Activated CD8-positive, alpha-beta T cell treated with anti-CD3 and anti-CD28 coated beads for 36 hours (primary cell): ENCODE results near the gene FBXO40. TPM values are rescaled to one million over a fixed set of nuclear protein-coding genes. Genes with fewer than 3 reads are reported as not detected.

Source experiments
- ATAC-seq: fragments of 200-7000 bp; cut with Tn5 transposase; one replicate; pipeline ENCODE4 v1.10.0; 2021; ENCODE audit warnings: mild to moderate bottlenecking, moderate library complexity
- CTCF ChIA-PET: fragments of 350-600 bp; sonication (Branson Sonifier 250); formaldehyde crosslinking; loops from one replicate; lab custom pipeline; 2021; ENCODE audit warnings: antibody characterized with exemption; lab: Charles Lee
- POLR2A ChIA-PET: fragments of 350-600 bp; sonication (Branson Sonifier 250); formaldehyde crosslinking; loops from one replicate; lab custom pipeline; 2021; ENCODE audit warnings: antibody characterized with exemption; lab: Charles Lee
- DNase-seq: peaks from one replicate; pipeline ENCODE4 v3.0.0-alpha.2; 2020
- H3K27ac Mint-ChIP-seq: one replicate; pipeline ENCODE4 v1.8.0; 2021; ENCODE audit warnings: mild to moderate bottlenecking, mixed read lengths
- H3K27me3 Mint-ChIP-seq: one replicate; pipeline ENCODE4 v1.8.0; 2021; ENCODE audit warnings: mixed read lengths
- H3K36me3 Mint-ChIP-seq: one replicate; pipeline ENCODE4 v1.8.0; 2021; ENCODE audit warnings: low read depth, mixed read lengths
- H3K4me1 Mint-ChIP-seq: one replicate; pipeline ENCODE4 v1.8.0; 2021; ENCODE audit warnings: low read depth, mixed read lengths
- H3K4me3 Mint-ChIP-seq: one replicate; pipeline ENCODE4 v1.8.0; 2021; ENCODE audit warnings: mild to moderate bottlenecking, moderate library complexity, mixed read lengths
- H3K9me3 Mint-ChIP-seq: one replicate; pipeline ENCODE4 v1.8.0; 2021; ENCODE audit warnings: mixed read lengths
- intact Hi-C: fragments of 100-400 bp; cut with micrococcal nuclease; formaldehyde crosslinking; loops from one replicate; pipeline ENCODE4 v1.10.0; 2022
- total RNA-seq, 2 experiments: library from RNA; stranded (reverse); gene quantifications; one replicate each; pipeline ENCODE4 v1.2.3, GENCODE V29; 2021
- TF ChIP-seq, protein P1 (sequence below): fragments of 200-600 bp; IDR thresholded peaks from one replicate; pipeline ENCODE4 v1.8.0; 2022; ENCODE audit warnings: antibody characterized with exemption, mild to moderate bottlenecking

FBXO40 gene
- total RNA-seq, 2 experiments from 2014 or later, result not detected

DNA sequence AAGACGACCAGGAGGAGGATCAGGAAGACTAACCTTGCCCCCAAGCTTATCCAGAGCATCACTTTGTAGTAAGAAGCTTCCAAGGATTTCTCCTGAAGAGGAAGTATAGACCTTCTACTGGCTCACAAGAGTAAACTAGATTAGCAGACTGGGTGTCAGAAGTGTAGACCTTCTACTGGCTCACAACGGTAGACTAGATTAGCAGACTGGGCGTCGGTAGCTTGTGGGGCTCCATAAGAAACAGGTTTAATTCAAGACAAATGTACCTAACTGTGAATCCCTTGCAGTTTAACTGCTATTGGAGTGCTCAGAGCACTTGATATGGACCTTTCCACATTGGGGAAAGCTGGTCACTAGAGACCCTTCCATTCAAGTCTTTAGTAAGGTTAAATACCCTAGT, 12.9 kb downstream of the FBXO40 start:
- Mint-ChIP-seq H3K27me3 (no peaks in the 10 kb centered on the region), H3K9me3 (no peaks in the 10 kb centered on the region), H3K27ac (no peak overlapping the region), H3K4me3 (no peak overlapping the region), H3K36me3 (no peaks in the 10 kb centered on the region), H3K4me1 (no peaks in the 10 kb centered on the region)
- ChIA-PET POLR2A (no interaction called here), CTCF (interaction anchor here (2.0 kb wide), 1 partner anchor 11 kb away, joined by 7 read pairs; no protein-coding TSS in a partner anchor)
- DNase-seq, result no peak
- no peak for ATAC-seq
- intact Hi-C loops, result no loop called here
- TF ChIP-seq, protein P1, sequence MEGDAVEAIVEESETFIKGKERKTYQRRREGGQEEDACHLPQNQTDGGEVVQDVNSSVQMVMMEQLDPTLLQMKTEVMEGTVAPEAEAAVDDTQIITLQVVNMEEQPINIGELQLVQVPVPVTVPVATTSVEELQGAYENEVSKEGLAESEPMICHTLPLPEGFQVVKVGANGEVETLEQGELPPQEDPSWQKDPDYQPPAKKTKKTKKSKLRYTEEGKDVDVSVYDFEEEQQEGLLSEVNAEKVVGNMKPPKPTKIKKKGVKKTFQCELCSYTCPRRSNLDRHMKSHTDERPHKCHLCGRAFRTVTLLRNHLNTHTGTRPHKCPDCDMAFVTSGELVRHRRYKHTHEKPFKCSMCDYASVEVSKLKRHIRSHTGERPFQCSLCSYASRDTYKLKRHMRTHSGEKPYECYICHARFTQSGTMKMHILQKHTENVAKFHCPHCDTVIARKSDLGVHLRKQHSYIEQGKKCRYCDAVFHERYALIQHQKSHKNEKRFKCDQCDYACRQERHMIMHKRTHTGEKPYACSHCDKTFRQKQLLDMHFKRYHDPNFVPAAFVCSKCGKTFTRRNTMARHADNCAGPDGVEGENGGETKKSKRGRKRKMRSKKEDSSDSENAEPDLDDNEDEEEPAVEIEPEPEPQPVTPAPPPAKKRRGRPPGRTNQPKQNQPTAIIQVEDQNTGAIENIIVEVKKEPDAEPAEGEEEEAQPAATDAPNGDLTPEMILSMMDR, result no peak

DNA sequence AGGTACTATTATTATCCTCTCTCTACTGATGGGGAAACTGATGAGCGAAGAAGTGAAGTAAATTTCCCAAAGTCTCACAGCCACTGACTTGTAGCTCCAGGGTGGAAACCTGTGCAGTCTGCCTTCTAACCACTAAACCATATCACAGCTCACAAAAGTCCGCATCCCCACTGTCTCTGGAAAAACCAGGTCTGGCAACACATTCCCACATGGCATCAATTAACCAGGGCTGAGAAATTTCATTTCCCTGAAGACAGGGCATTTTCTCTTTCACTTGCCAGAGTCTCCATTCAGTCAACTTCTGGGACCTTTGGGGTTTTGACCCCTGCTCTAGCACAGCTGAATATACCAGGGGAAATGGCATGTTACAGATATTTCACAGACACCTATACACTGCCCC, 26.5 kb downstream of the FBXO40 start:
- CTCF ChIA-PET, result no interaction called here
- DNase-seq, result no peak
- no peak for ATAC-seq
- TF ChIP-seq, protein P1, result no peak
- Mint-ChIP-seq H3K4me3 (no peak overlapping the region), H3K27ac (no peak overlapping the region), H3K36me3 (no peaks in the 10 kb centered on the region), H3K27me3 (no peaks in the 10 kb centered on the region), H3K9me3 (no peaks in the 10 kb centered on the region), H3K4me1 (no peaks in the 10 kb centered on the region)
- POLR2A ChIA-PET, result no interaction called here
- intact Hi-C loops, result no loop called here

DNA sequence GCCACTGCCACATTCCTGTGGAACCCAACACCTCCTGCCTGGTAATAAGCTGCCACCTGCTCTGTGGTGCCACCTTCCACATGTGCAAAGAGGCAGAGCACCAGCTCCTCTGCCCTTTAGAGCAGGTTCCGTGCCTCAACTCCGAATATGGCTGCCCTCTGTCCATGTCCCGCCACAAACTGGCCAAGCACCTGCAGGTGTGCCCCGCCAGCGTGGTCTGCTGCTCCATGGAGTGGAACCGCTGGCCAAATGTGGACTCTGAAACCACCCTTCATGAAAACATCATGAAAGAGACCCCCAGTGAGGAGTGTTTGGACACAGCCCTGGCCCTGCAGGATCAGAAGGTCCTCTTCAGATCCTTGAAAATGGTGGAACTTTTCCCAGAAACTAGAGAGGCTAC, 28.3 kb downstream of the FBXO40 start:
- Mint-ChIP-seq H3K4me1 (no peaks in the 10 kb centered on the region), H3K9me3 (no peaks in the 10 kb centered on the region), H3K27ac (no peak overlapping the region), H3K4me3 (no peak overlapping the region), H3K27me3 (no peaks in the 10 kb centered on the region), H3K36me3 (no peaks in the 10 kb centered on the region)
- ChIA-PET POLR2A (no interaction called here), CTCF (no interaction called here)
- ATAC-seq (no peak), DNase-seq (no peak)
- intact Hi-C loops, result no loop called here
- TF ChIP-seq, protein P1, result no peak

DNA sequence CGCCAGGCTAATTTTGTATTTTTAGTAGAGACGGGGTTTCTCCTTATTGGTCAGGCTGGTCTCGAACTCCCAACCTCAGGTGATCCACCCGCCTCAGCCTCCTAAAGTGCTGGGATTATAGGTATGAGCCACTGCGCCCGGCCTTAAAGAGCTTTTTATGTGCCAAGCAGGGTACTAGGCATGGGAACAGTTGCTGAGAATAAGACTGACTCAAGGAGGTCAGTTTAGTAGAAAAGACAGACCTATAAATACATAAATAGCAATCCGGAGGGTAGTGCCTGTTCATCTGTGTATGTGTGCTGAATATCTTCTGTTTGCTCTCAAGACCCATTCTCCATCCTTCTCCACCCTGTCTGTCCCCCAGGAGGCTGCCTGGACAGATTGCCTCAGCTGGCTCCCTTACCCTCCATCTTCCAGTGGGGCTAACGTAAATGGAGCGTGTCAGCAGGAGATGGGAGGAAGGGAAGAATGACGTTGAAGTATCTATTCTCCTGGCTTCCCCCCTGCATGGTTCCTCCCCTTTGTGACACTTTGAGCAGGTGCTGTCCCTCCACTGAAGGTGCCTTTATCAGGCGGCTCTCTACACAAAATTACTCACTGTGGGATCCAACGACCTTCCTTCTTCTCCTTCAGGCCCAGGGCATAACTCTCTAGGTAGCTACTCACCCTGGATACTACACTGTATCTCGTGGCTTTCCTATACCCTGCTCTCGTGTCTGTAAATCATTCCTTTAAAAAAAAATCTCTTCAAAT, 31.1 kb downstream of the FBXO40 start:
- H3K27me3 Mint-ChIP-seq, result no peaks in the 10 kb centered on the region
- H3K36me3 Mint-ChIP-seq, result peaks cover 7% of the 10 kb centered on the region
- no peak overlapping the region for H3K27ac Mint-ChIP-seq
- ChIA-PET POLR2A (no interaction called here), CTCF (no interaction called here)
- no peaks in the 10 kb centered on the region for H3K9me3 Mint-ChIP-seq
- no peak for ATAC-seq
- TF ChIP-seq, protein P1, result no peak
- H3K4me3 Mint-ChIP-seq, result no peak overlapping the region
- DNase-seq, result no peak
- intact Hi-C loops, result no loop called here
- no peaks in the 10 kb centered on the region for H3K4me1 Mint-ChIP-seq

DNA sequence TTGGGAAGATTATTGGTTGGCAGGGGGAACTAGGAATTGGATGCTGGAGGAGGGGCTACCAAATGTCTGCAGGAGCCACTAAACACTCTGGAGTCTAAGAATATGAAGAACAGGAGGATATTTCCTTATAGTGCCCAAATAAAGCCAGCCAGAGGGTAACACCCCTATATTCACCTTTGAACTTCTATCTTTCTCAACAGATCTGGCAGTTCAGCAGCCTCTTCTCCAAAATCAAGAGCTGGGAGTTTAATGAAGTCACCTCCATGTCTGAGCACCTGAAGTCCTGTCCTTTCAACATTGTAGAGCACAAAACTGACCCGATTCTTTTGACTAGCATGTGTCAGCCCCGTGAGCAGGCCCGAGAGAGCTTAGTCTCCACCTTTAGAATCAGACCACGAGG, 33.3 kb downstream of the FBXO40 start:
- H3K27ac Mint-ChIP-seq, result no peak overlapping the region
- ChIA-PET POLR2A (no interaction called here), CTCF (no interaction called here)

More for the DNA sequence above, 33.3 kb downstream of the FBXO40 start:
- Mint-ChIP-seq H3K4me3 (no peak overlapping the region), H3K9me3 (no peaks in the 10 kb centered on the region), H3K27me3 (no peaks in the 10 kb centered on the region), H3K36me3 (peaks cover 23% of the 10 kb centered on the region), H3K4me1 (no peaks in the 10 kb centered on the region)
- intact Hi-C loops, result no loop called here
- ATAC-seq, result no peak
- no peak for DNase-seq
- TF ChIP-seq, protein P1, result no peak
